Measurements from ENCODE around the gene IL1R2. TPM values are rescaled to one million over a fixed set of nuclear protein-coding genes. Genes with fewer than 3 reads are reported as not detected.

Gene IL1R2
- total RNA-seq, 4 donors from 2014 or later, result 1.1 to 25.2 (median 10.0) TPM

DNA sequence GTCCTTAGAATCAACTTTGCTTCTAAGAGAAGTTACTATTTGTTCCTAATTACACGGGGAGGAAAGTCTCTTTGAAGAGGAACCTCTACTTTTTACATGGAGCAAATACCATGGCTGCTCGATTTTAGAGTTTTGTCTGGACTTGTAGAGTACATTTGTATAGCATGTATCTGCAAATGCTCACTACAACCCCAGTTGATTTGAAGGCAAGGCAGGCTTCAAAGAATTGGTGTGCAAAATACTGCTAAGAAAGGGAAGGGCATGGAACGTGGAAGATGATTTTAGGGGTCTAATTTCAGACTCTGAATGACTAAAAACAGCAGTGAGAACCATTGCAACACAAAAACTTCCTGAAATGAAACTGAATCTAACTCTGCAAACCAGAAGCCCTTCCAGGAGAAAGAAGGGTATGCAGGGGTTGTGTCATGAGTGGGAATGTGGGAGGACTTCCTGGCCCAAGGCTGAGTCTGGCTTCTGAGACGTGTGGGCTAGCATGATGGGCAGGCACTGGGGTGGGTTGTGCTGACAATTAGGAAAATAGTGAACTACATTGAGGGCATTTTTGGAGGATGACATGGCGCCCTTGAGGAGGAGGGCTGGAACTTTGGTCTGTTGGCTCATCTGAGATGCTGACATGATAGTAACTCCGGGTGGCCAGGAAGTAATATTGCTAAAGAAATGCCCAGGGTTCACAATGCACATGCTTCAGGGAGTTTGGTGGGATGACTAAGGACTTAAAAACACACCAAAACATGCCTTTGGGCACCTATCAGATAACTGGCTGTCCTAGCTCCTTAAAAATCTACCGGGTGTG is 18.9 kb upstream of the IL1R2 start:
- ATAC-seq, result peak; percentile 51
- 75 to 81% methylated on average over 6 of the region's 7 CpGs for WGBS, 2 donors (ENCODE audit: low coverage in 1 of 2)
- TF ChIP-seq POLR2AphosphoS5 (IDR thresholded peaks at IDR 0.05) (no peak), EP300 (IDR thresholded peaks at IDR 0.05) (no peak), POLR2A (IDR thresholded peaks at IDR 0.05) (no peak)
- TF ChIP-seq, protein P1, sequence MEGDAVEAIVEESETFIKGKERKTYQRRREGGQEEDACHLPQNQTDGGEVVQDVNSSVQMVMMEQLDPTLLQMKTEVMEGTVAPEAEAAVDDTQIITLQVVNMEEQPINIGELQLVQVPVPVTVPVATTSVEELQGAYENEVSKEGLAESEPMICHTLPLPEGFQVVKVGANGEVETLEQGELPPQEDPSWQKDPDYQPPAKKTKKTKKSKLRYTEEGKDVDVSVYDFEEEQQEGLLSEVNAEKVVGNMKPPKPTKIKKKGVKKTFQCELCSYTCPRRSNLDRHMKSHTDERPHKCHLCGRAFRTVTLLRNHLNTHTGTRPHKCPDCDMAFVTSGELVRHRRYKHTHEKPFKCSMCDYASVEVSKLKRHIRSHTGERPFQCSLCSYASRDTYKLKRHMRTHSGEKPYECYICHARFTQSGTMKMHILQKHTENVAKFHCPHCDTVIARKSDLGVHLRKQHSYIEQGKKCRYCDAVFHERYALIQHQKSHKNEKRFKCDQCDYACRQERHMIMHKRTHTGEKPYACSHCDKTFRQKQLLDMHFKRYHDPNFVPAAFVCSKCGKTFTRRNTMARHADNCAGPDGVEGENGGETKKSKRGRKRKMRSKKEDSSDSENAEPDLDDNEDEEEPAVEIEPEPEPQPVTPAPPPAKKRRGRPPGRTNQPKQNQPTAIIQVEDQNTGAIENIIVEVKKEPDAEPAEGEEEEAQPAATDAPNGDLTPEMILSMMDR (IDR thresholded peaks at IDR 0.05), result no peak
- Histone ChIP-seq H3K36me3 (no peaks in the 10 kb centered on the region), H3K4me3 (no peak overlapping the region), H3K9me3 (peaks cover 0 to 6% (median 0%) of the 10 kb centered on the region in 3 donors), H3K27ac (no peak overlapping the region), H3K4me1 (peaks cover 0 to 6% (median 0%) of the 10 kb centered on the region in 3 donors), H3K27me3 (no peaks in the 10 kb centered on the region)

DNA sequence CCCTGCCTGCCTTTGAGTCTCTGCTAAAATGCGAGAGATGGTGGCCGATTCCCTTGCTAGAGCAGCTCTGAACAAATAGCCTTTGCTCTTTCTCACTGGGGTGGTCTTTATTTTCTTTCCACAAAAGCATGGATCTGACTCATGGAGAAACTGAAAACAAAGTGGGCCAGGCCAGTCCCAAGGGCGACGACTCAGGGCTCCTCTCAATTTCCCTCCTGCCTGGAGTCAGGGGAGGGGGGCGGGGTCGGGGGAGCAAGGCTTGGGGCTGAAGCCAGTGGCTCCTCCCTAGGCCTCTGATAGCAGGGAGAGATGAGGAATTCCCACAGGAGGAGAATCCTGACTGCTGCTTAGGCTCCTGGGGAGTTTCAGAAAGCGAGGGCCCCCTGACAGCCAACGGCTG is 17.1 kb upstream of the IL1R2 start:
- Histone ChIP-seq H3K36me3 (no peaks in the 10 kb centered on the region), H3K4me3 (no peak overlapping the region), H3K4me1 (no peaks in the 10 kb centered on the region), H3K27me3 (no peaks in the 10 kb centered on the region), H3K27ac (no peak overlapping the region), H3K9me3 (peaks cover 0 to 6% (median 0%) of the 10 kb centered on the region in 3 donors)
- no peak for ATAC-seq
- no peak for TF ChIP-seq POLR2A (IDR thresholded peaks at IDR 0.05)
- TF ChIP-seq, protein P1 (IDR thresholded peaks at IDR 0.05), result no peak
- TF ChIP-seq EP300 (IDR thresholded peaks at IDR 0.05), result no peak
- no peak for TF ChIP-seq POLR2AphosphoS5 (IDR thresholded peaks at IDR 0.05)
- 39 to 46% methylated on average over 2 to 3 of the region's 8 CpGs for WGBS, 2 donors (ENCODE audit: low coverage in 1 of 2)

DNA sequence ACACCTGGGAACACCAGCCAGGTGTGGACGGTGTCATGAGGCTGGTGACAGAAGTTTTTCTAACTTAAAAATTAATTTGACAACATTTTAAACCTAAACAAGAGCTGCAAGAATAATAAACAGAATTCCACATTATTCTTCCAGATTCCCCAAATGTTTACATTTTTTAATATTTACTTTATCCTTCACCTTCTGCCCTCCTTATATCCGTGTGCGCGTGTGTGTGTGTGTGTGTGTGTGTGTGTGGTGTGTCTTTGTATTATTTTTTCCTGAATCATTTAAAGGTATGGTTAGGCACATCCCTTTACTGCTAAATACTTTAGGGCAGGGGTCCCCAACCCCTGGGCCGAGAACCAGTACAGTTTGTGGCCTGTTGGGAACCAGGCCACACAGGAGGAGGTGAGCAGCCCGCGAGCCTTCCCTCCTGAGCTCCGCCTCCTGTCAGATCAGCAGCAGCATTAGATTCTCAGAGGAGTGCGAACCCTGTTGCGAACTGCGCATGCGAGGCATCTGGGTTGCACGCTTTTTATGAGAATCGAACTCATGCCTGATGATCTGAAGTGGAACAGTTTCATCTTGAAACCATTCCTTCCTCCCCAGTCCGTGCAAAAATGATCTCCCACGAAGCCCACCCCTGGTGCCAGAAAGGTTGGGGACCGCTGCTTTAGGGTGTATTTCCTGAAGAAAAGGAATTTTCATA is 16.4 kb upstream of the IL1R2 start:
- TF ChIP-seq POLR2AphosphoS5 (IDR thresholded peaks at IDR 0.05) (no peak), EP300 (IDR thresholded peaks at IDR 0.05) (no peak), POLR2A (IDR thresholded peaks at IDR 0.05) (no peak)
- TF ChIP-seq, protein P1 (IDR thresholded peaks at IDR 0.05), result no peak
- 62 to 79% methylated on average over 7 to 8 of the region's 17 CpGs for WGBS, 2 donors (ENCODE audit: low coverage in 1 of 2)
- ATAC-seq, result no peak
- H3K4me1 ChIP-seq, result no peaks in the 10 kb centered on the region
- no peaks in the 10 kb centered on the region for H3K27me3 ChIP-seq
- H3K4me3 ChIP-seq, result no peak overlapping the region
- H3K9me3 ChIP-seq, result peaks cover 0 to 6% (median 0%) of the 10 kb centered on the region in 3 donors
- no peak overlapping the region for H3K27ac ChIP-seq
- H3K36me3 ChIP-seq, result no peaks in the 10 kb centered on the region

DNA sequence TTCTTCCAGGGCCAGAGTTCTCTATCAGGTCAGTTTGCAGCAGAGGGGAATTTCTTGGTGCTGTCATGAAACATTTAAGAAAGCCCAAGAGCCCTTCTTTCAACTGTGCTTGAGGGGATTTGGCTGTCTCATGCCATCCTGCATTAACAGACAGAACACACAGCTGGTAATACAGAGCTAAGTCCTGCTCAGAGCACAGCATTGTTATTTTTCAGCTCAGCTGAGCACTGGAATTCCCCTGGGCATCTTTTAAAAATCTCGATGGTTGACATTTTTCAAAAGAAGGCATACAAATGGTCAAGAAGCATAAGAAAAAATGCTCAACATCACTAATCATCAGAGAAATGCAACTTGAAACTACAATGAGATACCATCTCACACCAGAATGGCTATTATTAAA is 14.9 kb upstream of the IL1R2 start:
- no peaks in the 10 kb centered on the region for H3K4me1 ChIP-seq
- no peaks in the 10 kb centered on the region for H3K36me3 ChIP-seq
- 17 to 22% methylated on average over 1 of the region's 1 CpG for WGBS, 2 donors (ENCODE audit: low coverage in 1 of 2)
- no peak overlapping the region for H3K27ac ChIP-seq
- no peaks in the 10 kb centered on the region for H3K27me3 ChIP-seq
- ATAC-seq, result no peak
- H3K9me3 ChIP-seq, result peaks cover 0 to 4% (median 0%) of the 10 kb centered on the region in 3 donors
- no peak overlapping the region for H3K4me3 ChIP-seq
- TF ChIP-seq POLR2A (IDR thresholded peaks at IDR 0.05) (no peak), EP300 (IDR thresholded peaks at IDR 0.05) (no peak), POLR2AphosphoS5 (IDR thresholded peaks at IDR 0.05) (no peak)
- TF ChIP-seq, protein P1 (IDR thresholded peaks at IDR 0.05), result no peak
